DMS 273 (cell line): ENCODE measurements around the gene PCLAF.
"Not testable (repeated sequence)": the region's sequence is repeated elsewhere in the genome, so short reads cannot be mapped to it uniquely, and the experiment has no call there.

ENCODE experiments used
- DNase-seq: peaks from one replicate; lab custom pipeline; 2025; ENCODE audit not compliant: unreplicated experiment; lab: John Stamatoyannopoulos, UW

Gene PCLAF, protein sequence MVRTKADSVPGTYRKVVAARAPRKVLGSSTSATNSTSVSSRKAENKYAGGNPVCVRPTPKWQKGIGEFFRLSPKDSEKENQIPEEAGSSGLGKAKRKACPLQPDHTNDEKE

DNA sequence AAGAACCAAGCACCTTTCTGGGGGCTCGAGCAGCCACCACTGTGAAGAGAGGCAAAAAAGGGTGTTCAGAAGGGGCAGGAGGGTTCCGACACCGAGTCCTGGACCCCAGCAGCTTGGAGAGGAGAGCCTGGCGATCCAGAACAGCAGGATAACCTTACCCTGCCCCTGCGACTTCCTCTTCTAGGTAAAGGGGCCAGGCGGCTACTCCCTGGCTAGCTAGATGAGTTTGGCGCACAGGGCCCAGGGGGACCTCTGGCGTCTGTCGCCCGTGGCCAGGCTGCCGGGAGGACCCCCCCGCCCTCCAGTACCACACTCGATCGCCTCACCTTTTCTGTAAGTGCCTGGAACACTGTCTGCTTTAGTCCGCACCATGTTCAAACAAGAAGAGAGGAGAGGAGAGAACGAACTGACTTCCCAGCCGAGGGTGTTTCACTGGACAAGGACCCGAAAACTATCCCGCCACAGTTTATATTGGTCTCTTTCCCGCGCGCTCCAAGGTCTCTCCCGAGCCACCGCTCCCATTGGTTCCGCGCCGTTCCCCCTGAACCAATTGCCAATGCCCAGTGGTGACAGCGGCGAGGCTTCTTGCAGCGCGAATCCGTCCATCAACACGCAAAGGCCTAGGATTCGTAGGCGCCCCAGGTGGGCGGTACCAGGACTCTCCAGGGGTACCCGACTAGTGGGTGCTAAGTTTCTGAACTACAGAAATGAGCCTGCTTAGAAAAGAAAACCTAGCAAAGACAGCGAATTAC lies at the start of gene PCLAF:
TSS of gene PCLAF (minus strand) at position 442 of the 752 bp plus-strand sequence. CDS start at position 372, 70 bp downstream.
- DNase-seq = peak; percentile 98

DNA sequence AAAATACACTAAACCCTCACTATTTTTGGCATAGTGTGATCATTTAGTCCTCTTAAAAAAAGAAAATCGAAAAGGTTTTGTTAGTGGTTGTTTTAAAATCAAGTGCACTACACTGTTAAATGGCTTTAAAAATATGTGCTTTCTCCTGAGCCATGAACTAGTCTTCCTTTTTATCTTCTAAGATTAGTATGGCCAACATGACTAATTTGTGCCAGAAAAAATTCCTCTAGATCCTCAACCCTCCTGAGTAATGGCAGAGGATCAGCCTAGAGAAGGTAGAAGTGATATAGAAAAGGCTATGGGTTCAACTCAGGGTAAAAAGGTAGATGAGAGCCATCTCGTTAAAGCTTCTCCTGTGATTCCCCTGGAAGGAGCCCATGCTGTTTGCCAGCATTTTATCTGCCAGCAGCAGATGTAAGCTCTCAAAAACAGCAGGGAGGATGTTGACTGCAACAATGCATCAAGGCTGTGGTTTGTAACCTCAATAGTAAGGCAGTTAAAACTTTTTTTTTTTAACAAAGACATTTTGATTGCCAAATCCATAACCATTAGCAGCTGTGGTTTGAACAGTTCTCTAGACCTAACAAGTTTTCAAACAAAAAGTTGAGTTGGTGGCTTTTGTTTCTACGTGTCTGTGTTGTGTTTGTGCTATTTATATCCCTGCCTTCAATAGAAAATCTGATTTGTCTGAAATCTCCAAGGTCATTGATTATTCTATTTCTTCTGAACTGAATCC lies 48.9 kb upstream of the PCLAF start:
- peak; percentile 42 for DNase-seq

DNA sequence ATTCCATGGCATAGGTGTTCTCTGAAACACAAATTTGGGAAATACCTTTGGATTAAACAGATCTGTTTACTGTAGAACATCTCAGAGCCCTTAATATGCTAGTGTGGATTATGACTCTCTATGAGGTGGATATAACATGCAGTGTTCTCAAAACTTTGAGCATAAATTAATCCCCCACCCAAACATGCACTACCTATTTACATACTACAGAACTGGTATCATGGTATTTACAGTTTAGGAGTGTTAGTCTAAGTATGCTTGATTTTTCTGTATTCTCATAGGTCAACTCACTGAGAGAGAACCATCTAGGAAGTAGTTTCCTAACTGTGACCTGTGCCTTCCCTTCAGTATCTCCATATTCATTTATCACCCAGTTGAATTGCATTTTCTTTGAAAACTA lies 48.2 kb upstream of the PCLAF start:
- DNase-seq = no peak

DNA sequence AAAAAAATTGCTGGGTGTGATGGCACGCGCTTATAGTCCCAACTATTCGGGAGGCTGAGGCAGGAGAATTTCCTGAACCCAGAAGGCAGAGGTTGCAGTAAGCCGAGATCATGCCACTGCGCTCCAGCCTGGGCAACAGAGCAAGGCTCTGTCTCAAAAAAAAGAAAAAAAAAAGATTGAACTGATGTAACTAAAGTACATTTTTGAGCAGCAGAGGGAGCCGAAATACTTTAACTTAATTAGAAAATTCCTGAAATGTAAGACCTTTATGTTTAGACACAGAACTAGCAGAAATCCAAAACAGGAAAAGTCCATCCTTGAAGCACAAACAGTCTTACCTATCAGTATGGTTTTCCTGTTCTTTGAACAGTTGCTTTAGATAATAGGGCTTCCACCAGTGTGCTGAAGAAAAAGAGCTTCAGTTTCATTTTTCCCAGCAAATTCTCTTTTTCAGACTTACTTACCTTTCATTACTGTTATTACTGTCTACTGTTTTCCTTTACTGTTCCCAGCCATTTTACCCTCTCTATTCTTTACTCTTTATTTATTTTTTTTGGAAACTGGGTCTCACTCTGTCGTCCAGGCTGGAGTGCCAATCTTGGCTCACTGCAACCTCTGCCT lies 45.7 kb upstream of the PCLAF start:
- DNase-seq = peak; percentile 56

DNA sequence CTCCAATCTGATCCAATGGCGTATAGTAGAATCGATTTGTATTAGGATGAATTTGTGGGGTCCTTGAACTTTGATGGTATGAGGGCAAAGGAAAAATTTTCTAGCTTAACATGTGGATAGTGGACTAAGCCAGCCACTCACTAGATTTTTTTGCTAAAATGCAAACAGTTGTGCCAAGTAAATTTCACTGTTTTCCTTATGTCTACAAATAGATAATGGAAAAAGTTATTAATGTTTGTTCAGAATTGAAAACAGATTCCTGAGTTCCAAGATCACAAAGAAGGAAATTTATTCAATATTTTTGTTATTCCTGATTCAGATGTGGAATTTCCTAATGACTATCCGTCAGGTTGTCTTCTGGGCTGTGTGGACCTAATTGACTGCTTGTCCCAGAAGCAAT lies 44.0 kb upstream of the PCLAF start:
- no peak for DNase-seq

DNA sequence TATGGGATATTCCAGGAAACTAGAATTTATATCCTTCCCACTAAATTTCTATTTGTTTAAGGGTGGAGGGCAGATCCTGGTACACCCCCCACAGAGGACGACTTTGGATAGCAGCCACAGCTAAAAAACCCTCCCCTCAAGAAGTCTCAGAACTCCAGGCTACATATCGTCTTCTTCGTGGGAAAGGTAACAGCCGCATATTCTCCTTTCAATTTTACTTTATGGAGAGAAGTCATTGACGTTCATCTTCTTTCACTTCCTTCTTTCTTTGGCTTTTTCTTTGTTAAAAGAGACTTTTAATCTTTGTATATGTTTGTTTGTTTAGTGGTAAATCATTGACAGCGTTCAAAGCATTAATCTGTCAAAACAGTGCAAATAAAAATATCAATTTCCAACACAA lies 42.7 kb upstream of the PCLAF start:
- DNase-seq = no peak

DNA sequence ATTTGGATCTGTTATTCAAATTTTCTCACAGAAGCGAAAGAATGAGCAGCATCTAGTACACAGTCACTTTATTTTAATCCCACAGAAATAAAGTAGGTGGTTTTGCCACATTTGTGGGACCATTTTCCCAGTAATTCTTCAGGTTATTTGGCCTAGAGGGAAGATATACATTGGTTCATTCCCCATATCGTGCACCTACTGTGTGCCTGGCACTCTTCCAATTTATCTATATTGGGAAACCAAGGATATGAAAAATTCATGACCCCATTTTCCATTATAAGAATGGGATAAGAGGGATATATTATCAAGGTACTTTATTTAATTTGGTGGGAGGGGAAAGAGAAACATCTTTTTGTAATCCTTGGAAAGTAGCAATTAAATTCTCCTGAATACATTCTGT lies 41.5 kb upstream of the PCLAF start:
- no peak for DNase-seq

DNA sequence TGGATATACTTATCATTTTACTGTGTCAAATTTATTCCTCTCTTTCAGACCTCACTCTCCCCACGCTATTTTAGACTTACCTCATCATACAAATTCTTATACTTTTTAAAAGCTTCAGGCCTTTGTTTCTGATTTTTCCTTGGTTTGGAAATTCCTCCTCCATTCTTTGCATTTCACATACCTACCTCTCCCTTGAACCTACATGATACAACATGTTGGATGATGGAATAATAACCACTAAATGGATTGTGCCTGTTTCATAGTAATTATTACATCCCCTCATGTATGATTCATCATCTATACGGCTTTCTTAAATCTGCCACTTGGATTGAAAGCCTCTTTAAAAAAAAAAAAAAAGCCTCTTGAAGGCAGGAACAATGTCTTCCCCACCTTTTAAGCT lies 31.0 kb upstream of the PCLAF start:
- no peak for DNase-seq

DNA sequence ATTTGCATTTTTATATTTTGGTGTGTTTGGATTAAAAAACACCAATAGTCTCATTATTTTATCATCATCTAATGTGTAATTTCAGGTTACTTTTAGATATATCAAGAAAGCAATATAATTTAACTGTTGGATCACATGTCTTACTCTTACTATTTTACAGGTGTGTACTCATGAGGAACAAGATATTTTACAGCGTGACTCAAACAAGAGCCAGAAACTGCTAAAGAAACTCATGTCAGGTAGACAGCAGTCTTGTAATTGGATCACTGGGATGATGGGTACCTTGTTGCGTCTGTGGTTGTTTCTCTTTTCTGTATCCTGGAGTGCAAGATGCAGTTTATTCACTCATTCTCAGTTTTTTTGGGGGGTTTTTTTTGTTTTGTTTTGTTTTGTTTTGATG lies 19.3 kb upstream of the PCLAF start:
- DNase-seq = no peak

DNA sequence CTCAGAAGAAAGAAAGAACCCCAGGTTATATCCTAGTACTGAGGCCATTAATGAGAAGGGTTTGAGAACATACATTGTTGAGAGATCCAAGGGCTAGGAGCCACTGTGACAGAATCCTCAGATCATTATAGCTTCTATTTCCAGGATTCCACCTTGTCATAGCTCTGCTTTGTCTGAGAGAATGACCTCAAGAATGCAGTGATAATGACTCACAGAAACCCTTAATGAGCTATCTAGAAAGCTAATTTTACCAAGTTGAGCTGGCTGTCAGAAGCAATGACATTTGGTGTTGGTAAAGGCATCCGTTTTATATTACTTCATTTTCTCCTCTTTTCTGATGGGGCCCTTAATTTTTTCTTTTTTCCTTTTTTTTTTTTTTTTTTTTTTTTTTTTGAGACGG lies 17.3 kb upstream of the PCLAF start:
- DNase-seq = no peak

DNA sequence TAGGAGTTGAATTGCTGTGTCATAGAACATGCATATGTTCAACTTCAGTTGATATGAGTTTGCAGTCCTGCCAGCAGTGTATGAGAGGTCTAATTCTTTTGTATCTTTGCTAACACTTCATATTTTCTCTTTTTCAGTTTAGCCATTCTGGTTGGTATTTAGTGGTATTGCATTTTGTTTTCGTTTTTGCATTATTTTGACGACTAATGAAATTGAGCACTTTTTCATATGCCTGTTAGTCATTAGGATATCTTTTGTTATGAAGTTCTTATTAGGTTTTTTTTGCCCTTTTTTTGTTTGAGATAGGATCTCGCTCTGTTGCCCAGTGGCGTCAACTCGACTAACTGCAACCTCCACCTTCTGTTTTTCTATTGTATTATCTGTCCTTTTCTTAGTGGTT lies 15.5 kb upstream of the PCLAF start:
- no peak for DNase-seq

DNA sequence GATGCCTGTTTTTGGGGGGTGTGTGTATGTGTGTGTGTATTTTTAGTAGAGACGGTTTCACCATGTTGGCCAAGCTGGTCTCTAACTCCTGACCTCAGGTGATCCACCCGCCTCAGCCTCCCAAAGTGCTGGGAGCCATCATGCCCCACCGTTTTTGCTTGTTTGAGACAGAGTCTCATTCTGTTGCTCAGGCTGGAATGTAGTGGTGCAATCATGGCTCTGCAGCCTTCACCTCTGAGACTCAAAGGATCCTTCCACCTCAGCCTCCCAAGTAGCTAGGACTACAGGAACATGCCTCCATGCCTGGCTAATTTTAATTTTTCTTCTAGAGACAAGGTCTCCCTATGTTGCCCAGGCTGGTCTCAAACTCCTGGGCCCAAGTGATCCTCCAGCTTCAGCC lies 11.2 kb upstream of the PCLAF start:
- not testable (repeated sequence) for DNase-seq

DNA sequence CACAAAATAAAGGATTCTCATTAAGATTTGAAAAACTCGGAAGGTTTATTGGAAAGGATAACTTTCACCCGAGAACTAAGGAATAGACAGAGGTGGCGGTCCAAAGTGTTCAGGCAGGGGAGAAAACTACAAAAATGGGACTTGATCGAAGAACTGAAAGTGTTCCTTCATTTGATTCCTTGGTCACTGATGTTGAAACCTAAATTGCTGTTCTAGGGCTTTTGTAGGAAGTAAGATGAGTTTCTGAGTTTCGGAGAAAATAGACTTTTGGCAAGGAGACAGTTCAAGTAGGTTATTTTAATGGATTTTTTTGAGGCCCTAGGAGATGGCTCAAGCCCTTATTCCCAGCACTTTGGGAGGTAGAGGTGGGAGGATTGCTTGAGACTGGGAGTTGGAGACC lies 7.8 kb upstream of the PCLAF start:
- no peak for DNase-seq

DNA sequence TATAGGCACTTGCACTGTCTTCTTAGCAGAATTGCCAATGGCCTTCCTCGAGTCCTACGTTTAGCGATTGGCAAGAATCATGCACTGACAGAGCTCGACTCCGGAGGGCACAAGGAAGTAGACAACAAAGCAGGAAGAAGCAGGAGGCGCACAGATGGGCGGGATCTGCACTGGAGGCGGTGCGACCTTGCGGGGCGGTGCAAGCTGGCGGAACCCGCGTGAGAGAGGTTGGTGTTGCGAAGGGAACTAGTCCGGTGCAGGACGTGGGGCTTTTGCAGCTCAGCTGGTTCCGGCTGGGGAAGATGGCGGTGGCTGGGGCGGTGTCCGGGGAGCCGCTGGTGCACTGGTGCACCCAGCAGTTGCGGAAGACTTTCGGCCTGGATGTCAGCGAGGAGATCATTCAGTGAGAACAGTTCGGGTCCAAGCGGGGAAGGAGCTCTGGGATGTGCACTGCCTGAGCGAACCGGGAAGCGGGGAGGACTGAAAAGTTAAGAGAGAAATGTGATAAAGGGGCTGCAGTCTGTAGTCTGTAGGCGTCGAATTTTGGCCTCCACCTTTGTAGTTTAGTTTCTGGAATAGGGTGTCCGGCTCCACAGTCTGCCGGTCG lies 6.4 kb upstream of the PCLAF start, which contains the start of gene TRIP4:
TSS of gene TRIP4 (plus strand) at position 275 of the 607 bp plus-strand sequence. CDS start at position 303, 28 bp downstream.
- peak; percentile 96 for DNase-seq

DNA sequence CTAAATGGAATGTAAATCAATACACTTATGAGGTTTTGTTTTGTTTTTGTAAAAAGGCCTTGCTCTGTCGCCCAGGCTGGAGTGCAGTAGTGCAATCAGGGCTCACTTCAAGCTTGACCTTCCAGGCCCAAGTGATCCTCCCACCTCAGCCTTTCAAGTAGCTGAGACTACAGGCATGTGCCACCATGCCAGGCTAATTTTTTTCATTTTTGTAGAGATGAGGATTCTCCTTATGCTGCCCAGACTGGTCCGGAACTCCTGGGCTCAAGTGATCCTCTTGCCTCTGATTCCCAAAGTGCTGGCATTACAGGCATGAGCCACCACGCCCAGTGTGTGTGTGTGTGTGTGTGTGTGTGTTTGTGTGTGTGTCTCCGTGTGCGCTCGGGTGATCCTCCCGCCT lies 5.0 kb upstream of the PCLAF start:
- DNase-seq = no peak

DNA sequence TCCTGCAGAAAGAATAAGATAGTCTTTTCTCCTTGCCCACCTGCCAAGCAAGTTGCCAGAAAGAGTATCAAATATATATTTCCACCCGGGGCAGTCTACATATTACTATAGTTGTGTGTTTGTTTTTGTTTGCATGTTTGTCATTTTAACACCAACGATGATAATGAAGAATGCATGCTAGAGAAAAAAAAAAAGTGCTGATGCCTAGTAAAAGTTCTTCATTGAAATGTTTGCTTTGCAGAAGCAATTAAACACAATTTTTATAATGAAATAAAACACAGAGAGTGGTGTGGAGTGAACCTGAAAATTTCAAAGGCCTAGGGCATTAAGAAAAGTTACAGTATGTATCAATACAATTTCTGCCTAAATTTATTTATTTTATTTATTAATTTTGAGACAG lies 2.5 kb upstream of the PCLAF start:
- DNase-seq = no peak

DNA sequence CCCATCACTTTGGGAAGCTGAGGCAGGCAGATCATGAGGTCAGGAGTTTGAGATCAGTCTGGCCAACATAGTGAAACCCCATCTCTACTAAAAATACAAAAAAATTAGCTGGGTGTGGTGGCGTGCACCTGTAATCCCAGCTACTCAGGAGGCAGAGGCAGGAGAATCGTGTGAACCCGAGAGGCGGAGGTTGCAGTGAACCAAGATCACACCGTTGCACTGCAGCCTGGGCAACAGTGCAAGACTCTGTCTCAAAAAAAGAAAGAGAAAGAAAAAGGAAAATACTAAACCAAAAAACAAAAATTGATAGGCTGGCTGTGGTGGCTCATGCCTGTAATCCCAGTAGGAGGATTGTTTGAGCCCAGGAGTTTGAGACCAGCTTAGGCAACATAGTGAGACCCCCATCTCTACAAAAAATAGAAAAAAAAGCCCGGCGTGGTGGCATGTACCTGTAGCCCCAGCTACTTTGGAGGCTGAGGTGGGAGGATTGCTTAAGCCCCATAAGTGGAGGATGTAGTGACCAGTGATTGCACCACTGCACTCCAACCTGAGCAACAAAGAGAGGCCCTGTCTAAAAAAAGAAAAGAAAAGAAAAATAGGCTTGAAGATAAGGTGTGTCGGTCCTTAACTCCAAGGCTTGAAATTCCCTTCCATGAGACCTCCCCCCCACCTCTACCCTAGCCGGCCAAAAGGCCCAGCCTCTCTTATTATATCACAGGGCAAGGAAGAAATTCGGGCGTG lies 941 bp downstream of the PCLAF start:
- DNase-seq = peak; percentile 33

DNA sequence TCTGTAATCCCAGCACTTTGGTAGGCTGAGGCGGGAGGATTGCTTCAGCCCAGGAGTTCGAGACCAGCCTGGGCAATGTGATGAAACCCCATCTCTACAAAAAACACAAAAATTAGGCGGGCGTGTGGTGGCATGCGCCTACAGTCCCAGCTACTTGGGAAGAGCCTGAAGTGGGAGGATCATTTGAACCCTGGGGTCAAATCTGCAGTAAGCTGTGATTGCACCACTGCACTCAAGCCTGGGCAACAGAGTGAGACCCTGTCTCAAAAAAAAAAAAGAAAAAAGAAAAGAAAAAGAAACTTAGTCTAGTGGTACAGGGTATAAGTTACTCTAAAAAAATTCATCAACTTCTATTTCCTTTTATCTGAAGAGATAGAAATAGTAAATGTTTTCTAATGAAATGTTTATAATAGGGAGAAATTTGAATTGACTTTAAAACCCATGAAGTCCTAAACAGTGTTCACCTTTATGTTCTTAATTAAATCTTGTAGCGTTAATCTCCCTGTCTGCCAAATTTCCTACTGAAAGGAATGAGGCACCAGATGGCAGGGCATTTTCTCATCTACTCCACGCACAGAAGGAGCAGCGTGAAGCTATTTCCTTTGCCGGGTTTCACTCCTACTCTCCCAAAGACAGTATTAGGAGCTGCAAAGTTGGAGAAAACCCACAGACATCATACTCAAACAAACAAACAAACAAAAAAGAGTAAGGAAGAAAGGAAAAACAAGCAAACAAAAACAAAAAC lies 1.9 kb downstream of the PCLAF start:
- DNase-seq = peak; percentile 80

DNA sequence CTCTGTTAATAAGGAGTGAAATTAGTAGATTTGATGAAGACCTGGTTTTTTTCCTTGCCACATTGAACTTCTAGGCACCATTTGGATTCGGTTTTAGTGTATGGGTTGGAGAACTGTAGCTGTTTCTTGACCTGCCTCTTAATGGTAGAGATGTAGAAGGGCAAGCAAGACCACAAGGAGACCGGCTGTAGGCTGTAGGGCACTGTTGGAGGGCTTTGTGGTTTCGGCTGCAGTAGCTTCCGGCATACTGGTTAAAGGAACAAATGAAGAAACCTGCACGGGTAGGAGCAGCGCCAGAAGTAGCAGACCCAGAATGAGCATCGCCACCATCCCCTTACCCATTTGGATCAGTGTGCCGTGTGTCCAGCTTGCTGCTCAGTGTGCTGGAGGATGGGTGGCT lies 7.9 kb downstream of the PCLAF start:
- DNase-seq = no peak

DNA sequence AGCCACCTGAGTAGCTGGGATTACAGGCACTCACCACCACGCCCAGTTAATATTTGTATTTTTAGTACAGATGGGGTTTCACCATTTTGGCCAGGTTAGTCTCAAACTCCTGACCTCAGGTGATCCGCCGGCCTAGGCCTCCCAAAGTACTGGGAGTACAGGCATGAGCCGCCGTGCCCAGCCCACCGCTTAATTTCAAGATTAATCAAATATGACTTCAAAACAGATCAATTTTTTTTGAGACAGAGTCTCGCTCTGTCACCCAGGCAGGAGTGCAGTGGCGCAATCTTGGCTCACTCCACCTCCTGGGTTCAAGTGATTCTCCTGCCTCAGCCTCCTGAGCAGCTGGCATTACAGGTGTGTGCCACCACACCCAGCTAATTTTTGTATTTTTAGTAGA lies 9.9 kb downstream of the PCLAF start:
- not testable (repeated sequence) for DNase-seq
